GM12873 (cell line): ENCODE measurements around the gene CDK1.

Source experiments
- TF ChIP-seq, protein P1 (sequence below): IDR thresholded peaks from 2 replicates; pipeline ENCODE4 v1.5.1; 2012; ENCODE audit warnings: low read depth, mild to moderate bottlenecking, moderate library complexity, low read length, control low read depth; ENCODE audit not compliant: insufficient read depth; ENCODE audit errors: missing control alignments

Gene CDK1

DNA sequence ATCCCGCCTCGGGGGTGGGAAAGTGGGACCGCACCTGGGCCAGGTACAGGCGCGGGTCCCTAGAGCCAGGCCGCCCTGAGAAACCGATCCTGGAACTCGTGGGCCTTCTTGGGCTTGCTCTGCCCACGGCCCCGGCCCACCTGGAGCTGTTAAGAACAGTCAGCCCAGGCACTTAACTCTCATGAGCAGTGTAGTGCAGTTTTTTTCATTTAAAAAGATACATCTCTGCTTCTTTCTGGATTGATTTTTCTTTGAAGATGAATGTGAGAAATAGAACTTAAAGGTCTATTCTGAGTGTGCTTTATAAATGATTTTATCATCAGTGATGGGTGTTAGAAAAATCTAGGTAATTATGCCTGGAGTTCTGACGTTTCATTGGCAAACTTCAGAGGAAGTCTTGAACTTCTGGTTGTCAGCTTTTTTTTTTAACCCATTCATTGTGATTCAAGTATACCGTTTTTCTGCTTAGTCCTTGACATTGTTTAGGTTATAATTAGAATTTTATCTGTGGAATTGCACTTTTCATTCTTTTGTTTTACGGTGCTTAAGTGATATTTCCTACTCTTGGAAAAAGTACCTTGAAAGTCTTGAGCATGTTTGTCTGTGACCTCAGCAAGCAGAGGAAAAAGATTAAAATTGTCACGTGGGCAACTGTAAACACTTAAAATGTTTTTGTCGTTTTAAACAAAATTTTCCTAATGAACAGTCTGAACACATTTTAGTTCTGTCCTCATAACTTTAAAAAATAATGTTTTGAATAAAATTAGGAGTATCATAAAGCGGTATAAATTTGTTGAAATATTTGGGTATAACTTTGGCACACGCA, 906 bp downstream of the CDK1 start:
- TF ChIP-seq, protein P1, sequence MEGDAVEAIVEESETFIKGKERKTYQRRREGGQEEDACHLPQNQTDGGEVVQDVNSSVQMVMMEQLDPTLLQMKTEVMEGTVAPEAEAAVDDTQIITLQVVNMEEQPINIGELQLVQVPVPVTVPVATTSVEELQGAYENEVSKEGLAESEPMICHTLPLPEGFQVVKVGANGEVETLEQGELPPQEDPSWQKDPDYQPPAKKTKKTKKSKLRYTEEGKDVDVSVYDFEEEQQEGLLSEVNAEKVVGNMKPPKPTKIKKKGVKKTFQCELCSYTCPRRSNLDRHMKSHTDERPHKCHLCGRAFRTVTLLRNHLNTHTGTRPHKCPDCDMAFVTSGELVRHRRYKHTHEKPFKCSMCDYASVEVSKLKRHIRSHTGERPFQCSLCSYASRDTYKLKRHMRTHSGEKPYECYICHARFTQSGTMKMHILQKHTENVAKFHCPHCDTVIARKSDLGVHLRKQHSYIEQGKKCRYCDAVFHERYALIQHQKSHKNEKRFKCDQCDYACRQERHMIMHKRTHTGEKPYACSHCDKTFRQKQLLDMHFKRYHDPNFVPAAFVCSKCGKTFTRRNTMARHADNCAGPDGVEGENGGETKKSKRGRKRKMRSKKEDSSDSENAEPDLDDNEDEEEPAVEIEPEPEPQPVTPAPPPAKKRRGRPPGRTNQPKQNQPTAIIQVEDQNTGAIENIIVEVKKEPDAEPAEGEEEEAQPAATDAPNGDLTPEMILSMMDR, result no peak

DNA sequence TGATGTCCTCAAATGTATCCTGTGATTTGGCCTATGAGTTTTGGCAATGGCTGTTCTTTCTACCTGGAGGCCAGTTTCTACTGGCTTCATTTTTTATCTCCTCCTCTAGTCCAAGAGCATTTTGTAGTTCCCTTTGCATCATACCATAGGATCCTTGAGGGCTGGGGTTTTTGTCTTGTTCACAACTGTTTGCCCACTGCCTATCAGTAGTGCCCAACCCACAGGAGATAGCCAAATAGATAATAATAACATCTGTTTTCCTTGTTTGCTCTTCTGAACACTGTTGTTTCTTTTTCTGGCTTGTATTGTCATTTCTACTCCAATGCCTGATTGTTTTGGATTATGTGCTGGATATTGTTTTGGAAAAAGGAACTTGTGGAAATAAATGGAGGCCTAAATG, 3.4 kb downstream of the CDK1 start:
- TF ChIP-seq, protein P1, result no peak

GRCh38 chr10:60784641-60785040, 6.4 kb downstream of the CDK1 start:
- TF ChIP-seq, protein P1, result no peak

- TF ChIP-seq, protein P1, result no peak
These were observed 10.3 kb downstream of the CDK1 start for GRCh38 chr10:60788544-60788943.

DNA sequence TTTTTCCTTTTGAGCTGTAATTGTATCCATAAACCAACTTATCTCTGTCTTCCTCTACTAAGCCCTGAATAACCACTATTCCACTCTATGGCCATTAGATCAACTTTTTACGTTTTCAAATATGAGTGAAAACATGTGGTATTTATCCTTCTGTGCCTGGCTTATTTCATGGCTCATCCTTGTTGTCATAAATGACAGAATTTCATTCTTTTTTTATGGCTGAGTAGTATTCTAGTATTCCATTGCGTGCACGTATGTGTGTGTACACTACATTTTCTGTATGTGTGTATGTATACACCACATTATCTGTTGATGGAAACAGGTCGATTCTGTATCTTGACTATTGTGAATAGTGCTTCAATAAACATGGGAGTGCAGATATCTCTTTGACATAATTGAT, 11.1 kb downstream of the CDK1 start:
- TF ChIP-seq, protein P1, result no peak

DNA sequence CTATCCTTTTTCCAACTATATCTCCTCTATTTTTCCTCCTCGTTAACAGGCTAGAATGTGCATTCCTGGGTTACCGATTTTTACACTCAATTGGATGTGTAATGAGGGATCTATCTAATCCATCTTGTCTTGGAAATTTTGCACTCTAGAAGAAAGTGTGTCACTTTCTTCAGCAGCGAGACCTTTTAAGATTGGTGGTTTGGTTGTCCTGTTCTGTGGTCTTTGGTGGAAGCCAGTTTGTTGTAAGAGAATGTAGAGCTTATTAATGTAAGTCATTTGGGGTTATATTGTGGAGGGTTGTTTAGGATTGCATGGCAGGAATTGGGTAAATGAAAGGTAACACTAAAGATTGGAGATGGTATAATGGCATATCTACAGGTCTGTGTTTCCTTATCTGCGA, 16.7 kb downstream of the CDK1 start:
- TF ChIP-seq, protein P1, result no peak

DNA sequence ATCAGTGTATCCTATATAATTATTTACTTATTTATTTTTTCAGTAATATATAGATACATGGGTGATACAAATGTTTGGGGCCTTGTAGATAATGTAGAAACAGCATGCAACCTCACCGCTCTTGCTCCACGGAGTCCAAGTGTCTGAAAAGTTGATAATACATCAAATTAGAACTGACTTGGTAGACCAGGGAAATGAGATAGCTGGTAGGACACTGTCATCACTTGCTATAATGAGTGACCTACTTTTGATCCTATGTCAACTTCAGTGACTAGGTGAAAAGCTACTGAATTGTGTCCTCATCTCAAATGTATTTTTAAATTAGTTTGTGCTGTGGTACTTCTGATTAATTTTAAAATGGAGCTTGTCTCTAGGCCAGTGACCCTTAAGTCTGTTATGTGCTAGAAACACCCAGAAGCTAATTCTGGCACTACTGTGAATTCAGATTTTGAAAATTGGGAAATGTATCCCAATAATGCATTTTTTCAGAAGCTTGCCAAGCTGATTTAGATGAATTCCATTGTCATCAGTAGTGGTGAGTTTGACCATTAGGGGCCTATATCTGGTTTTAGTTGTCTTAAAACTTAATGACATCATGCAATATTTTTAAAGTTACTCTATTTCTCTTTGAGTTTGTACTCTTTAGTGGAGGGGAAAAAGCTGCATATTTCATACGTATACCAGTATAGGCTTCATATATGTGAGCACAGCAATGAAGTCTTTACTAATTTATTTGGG, 17.4 kb downstream of the CDK1 start:
- TF ChIP-seq, protein P1, result no peak
